ENCODE measurements around the gene DMGDH.

Gene DMGDH

DNA sequence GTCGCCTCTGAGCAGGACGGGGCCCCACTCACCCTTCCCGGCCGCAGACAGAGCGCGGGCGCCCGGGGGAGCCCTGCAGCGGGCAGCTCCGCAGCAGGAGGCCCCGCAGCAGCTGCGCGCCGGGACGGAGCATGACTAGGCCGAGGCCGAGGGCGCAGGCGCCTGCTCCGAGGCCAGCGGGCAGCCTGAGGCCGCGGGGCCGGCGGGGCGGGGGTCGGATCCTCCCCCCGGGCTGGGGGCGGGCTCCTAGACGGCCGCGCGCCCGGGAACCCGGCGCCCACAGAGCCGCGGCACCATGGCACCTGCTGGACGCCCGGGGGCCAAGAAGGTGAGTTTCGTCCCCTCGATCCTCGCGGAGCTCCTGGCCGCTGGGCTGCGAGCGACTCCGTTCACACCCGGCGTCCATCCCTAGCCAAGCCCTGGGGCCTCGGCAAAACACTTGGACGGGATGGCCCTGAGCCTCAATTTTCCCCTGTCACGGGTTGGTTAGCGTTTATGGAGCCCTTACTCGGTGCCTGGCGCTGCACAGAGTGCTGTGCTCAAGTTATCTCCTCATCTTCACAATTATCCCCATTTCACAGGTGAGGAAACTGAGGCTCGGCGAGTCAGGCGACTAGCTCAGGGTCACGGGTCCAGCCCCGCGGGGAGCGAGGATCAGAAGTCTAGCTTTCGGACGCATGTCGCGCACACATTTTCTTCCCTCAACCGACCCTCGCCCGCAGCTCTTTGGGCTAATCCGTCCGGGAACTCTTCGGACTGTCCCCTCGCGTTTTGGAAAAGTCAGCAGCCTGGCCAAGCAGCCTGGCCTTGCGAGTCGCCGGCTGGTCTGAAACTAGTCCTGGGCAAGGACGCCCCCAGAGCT is at the start of gene DMGDH, which contains the start of gene BHMT2:
TSS of gene DMGDH (minus strand) at position 187 of the 862 bp plus-strand sequence. CDS start at position 133, 54 bp downstream.
TSS of gene BHMT2 (plus strand) at position 280 of the 862 bp plus-strand sequence. CDS start at position 296, 16 bp downstream.
- no peak for DNase-seq (ENCODE audit: low read depth)

DNA sequence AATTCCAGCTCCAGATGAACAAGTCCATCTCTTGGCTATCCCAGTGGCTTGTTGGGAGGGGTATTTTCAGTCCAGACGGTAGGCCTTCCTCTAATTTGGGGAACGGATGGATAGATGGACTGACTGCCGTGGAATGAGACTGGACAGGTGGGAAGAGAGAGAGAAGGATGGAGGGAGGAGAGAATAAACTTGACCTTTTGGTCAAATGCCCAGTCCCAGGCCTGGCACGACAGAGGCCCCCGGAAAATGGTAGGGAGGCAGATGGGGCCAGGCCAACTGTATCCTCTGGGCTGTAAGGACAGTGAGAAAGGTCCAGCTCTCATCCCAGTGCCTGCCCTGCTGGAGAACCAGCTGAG is 43.2 kb upstream of the DMGDH start:
- no peak for DNase-seq (ENCODE audit: low read depth)

GRCh38 chr5:79111960-79112702 is 42.7 kb upstream of the DMGDH start:
- DNase-seq (ENCODE audit: low read depth): no peak

- no peak for DNase-seq (ENCODE audit: low read depth)
These were observed 42.0 kb upstream of the DMGDH start, which contains the start of gene BHMT for GRCh38 chr5:79111387-79111959. TSS of gene BHMT (plus strand) at chr5:79111809. CDS start at chr5:79111886, 77 bp downstream.

DNA sequence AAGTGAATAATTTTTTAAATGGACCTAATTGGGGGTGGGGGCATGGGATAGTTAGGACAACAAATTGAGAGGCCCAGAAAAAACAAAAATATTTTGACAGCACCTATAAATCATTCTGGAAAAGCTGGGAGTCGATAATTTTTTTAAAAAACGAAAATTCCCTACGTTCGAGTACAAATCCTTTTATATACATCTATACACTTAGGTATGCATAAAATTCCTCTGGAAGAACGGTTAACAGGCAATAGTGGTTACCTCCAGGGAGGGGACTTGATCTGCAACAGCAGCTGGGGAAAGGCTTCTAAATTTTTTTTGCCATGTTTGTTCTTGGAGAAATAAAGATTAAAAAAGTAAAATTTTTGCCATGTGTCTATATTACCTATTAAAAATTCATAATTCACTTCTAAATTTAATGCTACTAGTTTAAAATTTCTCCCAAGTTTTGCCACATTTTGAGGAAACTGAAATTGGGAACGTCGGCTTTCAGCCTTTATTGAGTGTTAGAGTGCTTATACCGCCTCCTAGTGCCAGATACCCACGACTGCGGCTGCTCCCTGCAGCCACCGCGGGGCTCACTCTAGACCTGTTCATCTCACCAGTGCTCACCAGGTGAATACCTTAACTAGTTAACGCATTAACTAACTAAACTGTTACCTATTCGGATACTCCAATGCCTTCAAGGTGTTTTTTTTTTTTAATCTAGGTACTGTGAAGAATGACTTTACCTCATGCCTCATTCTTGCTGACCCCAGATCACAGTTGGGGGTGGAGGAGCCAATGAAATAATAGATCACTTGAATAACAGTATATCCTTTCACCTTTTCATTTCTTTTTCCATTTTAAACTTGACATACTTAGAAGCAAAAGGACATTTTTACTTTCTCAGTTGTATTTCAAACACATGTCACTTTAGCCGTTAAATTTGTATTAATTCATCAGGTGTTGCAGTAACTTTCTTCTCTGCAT is 40.3 kb upstream of the DMGDH start:
- no peak for DNase-seq (ENCODE audit: low read depth)

- no peak for DNase-seq (ENCODE audit: low read depth)
These were observed 39.3 kb upstream of the DMGDH start for GRCh38 chr5:79108792-79109191.

- DNase-seq (ENCODE audit: low read depth): no peak
These were observed 38.6 kb upstream of the DMGDH start for GRCh38 chr5:79108086-79108485.

DNA sequence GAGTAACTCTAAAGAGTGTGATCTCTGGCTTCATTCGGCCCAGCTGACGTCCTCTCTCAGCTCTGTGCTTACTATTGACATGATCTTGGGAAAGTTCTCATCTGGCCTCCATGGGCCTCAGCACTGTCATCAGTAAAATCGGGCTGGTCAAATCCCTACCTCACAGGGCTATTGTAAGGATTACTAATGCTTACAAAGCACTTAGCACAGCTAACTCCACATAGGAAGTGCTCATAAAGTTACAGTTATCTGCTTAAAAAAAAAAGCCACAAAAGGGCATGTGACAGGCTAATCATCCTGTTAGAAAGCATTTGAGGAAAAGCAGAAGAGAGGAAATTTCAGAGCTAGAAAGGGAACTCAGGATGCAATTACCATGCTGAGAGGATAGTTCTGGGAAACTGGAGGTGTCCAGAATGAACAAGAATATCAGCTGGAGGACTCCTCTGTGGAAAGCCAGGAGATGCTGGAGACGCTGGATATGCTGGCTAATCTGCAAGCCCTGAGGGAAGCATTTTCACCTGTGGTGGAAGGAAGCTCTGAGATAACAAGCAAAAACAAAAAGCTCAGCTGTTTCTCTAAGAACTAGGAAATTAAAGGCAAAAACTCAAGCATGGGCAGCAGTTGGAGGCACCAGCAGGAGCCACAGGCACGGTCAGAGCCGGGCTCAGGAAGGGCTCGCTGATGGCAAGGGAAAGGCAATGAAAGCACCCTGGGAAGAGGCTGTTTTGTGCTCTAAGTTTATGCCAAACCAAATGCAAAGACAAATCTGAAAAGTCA is 37.7 kb upstream of the DMGDH start:
- no peak for DNase-seq (ENCODE audit: low read depth)

- DNase-seq (ENCODE audit: low read depth): no peak
These were observed 36.4 kb upstream of the DMGDH start for GRCh38 chr5:79105868-79106267.

- DNase-seq (ENCODE audit: low read depth): no peak
These were observed 24.3 kb upstream of the DMGDH start for GRCh38 chr5:79093762-79094161.

DNA sequence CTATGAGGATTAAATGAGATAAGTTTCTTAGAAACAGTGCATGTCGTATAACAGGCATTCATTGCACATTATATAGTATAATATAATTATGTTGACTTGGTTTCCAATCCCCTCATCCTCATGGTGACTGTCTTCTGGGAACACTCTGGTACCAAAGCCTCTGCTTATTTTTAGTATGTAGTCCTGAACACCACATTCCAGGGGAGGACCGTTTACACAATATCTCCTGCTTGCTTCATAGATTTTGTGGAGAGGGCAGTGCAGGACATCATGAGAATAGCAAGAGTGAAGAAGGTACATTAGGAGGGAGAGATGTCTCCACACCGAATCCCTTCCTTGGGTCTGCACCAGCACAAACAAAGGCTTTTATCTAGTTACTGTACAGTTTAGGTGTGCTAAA is 21.6 kb upstream of the DMGDH start:
- no peak for DNase-seq (ENCODE audit: low read depth)

DNA sequence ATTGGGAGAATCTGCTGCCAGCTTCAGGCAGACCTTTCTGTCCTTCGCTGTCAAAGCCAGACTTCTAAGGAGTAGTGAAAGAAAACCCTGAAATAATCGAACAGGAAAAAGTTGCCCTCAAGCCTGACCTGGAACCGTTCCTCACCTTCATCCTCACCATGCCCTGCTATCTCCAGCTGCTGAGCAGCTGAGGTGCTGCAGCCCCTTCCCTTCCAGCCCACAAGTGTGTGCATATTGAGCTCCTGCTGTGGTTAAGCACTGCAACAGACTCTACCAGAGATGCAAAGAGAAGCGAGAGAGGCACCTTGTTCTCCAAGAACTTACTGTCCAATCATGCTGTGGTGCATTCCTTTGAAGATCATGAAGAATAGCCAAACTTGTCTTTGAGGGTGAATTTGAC is 19.0 kb upstream of the DMGDH start:
- DNase-seq (ENCODE audit: low read depth): no peak

GRCh38 chr5:79086116-79086515 is 16.6 kb upstream of the DMGDH start:
- DNase-seq (ENCODE audit: low read depth): no peak

- DNase-seq (ENCODE audit: low read depth): no peak
These were observed 12.3 kb upstream of the DMGDH start for GRCh38 chr5:79081779-79082178.

DNA sequence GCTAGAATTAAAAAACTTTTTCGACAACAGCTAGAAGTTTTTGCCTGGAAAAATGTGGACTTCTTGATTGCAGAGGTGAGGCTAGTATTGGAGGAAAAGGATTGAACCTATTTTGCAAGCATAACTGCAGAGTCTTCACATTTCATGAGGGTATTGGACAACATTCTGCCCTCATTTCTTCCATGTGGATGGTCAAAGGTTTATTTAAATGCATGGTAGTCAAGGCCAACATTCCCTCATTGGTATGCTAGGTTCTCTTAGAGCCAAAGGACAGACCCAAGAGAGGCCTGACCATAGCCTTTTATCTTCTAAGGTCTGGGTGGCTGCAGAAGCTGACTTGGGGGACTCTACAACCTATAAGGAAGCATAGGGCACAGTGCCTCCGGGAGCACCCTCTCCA is 11.3 kb upstream of the DMGDH start:
- DNase-seq (ENCODE audit: low read depth): no peak

- no peak for DNase-seq (ENCODE audit: low read depth)
These were observed 8.3 kb upstream of the DMGDH start for GRCh38 chr5:79077680-79078365.

GRCh38 chr5:79076819-79077218 is 7.3 kb upstream of the DMGDH start:
- no peak for DNase-seq (ENCODE audit: low read depth)

DNA sequence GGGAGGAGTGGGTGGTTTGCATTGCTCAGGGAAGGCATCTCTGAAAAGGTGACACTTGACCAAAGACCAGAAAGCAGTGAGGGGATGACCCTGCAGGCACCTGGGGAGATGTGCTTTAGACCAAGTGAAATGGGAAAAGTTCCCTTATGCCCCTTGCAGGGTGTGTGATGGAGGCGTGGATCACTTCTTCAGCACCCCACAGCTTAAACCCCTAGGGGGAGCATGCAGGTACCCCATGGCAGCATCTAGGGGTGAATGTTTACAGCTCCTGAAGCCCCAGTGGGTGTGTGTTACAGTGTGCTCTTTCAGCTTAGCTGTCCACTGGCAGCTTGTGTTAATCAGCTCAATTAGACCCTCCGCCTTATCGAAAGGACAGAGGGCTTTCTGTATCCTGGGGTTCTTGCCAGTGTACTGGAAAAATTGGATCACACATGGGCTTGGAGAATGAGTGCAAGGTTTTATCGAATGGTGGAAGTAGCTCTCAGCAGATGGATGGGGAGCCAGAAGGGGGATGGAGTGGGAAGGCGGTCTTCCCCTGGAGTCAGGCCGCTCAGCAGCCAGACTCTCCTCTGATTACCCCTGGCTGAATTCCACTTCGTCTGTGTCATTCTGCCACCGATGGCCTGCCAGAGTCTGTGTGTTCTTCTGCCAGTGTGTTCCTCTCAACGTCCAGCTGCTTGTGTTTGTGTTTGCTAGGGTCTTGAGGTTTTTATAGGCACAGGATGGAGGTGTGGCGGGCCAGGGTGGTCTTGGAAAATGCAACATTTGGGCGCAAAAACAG is 6.4 kb upstream of the DMGDH start:
- no peak for DNase-seq (ENCODE audit: low read depth)

- DNase-seq (ENCODE audit: low read depth): peak; percentile 68
These were observed 5.2 kb upstream of the DMGDH start for GRCh38 chr5:79074641-79075040.

DNA sequence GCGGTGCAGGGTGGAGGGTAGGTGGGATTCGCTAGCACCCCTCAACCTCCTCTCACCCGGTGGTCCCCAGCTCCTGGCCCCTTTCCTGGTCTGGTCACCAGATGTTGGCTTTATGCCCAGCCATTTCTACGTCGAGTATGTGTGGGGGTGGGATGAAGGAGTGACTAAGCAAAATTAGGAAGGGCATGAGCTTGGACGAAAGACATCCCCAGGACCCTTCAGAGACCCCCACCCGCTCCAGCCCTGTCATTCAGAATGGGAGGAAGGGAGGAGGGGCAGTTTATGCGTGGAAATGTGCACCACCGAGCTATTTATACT is 835 bp upstream of the DMGDH start:
- no peak for DNase-seq (ENCODE audit: low read depth)
